Testis (tissue), 2 donors: ENCODE measurements around the gene ZDHHC7.

ENCODE experiments used
- CTCF ChIP-seq, 3 experiments: fragments of 450-650 bp in 2 of 3; fragments of 200-600 bp in 1 of 3; sonication (generic) in 1 of 3; IDR thresholded peaks; one replicate each; pipeline ENCODE4 v1.5.1; 2016 to 2019; ENCODE audit warnings: antibody characterized with exemption in 3 of 3, mild to moderate bottlenecking in 2 of 3, moderate library complexity in 1 of 3
- POLR2A ChIP-seq: fragments of 450-650 bp; IDR thresholded peaks from one replicate; pipeline ENCODE4 v1.6.1; 2017; ENCODE audit warnings: antibody characterized with exemption, mild to moderate bottlenecking, moderate library complexity

- TF ChIP-seq CTCF (IDR thresholded peaks at IDR 0.05) (no peak), POLR2A (no peak)
These were observed 24.5 kb downstream of the ZDHHC7 start for GRCh38 chr16:84986879-84987278.
